ENCODE results near the gene MMUT.

MMUT gene

GRCh38 chr6:49462927-49463611 is at the start of gene MMUT, which contains the start of gene CENPQ:
Gene MMUT, minus strand, starts transcription at chr6:49463253. Its CDS starts 3,787 bp downstream, at chr6:49459466.
Gene CENPQ, plus strand, starts transcription at chr6:49463370. Its CDS starts 6,807 bp downstream, at chr6:49470177.
- TF ChIP-seq CTCF (IDR thresholded peaks at IDR 0.05; ENCODE audit: low read depth, low read length) = no peak
- DNase-seq (ENCODE audit: low read depth in 2 of 2) = peak; percentile 93 to 95
- H3K4me3 ChIP-seq (replicated peaks in 1 of 2; ENCODE audit: low read depth in 2 of 2, low read length in 2 of 2) = peak within 1 kb of the TSS; percentile 84 to 94

GRCh38 chr6:49509342-49509741 is 46.3 kb upstream of the MMUT start:
- no peak for TF ChIP-seq CTCF (IDR thresholded peaks at IDR 0.05; ENCODE audit: low read depth, low read length)
- no peak for DNase-seq (ENCODE audit: low read depth in 2 of 2)
- no peak overlapping the region for H3K4me3 ChIP-seq (replicated peaks in 1 of 2; ENCODE audit: low read depth in 2 of 2, low read length in 2 of 2)

- no peak overlapping the region for H3K4me3 ChIP-seq (replicated peaks in 1 of 2; ENCODE audit: low read depth in 2 of 2, low read length in 2 of 2)
- DNase-seq (ENCODE audit: low read depth in 2 of 2) = no peak
- TF ChIP-seq CTCF (IDR thresholded peaks at IDR 0.05; ENCODE audit: low read depth, low read length) = no peak
Observed at GRCh38 chr6:49506569-49507111, 43.6 kb upstream of the MMUT start.

GRCh38 chr6:49504666-49505065 is 41.6 kb upstream of the MMUT start:
- DNase-seq (ENCODE audit: low read depth in 2 of 2) = no peak
- H3K4me3 ChIP-seq (replicated peaks in 1 of 2; ENCODE audit: low read depth in 2 of 2, low read length in 2 of 2) = no peak overlapping the region
- no peak for TF ChIP-seq CTCF (IDR thresholded peaks at IDR 0.05; ENCODE audit: low read depth, low read length)

GRCh38 chr6:49499623-49500022 is 36.6 kb upstream of the MMUT start, which contains the start of gene GLYATL3:
Gene GLYATL3, plus strand, starts transcription at chr6:49499923. Its CDS starts 12,068 bp downstream, at chr6:49511991.
- DNase-seq (ENCODE audit: low read depth in 2 of 2) = no peak
- TF ChIP-seq CTCF (IDR thresholded peaks at IDR 0.05; ENCODE audit: low read depth, low read length) = no peak

GRCh38 chr6:49499126-49499525 is 36.1 kb upstream of the MMUT start:
- no peak overlapping the region for H3K4me3 ChIP-seq (replicated peaks in 1 of 2; ENCODE audit: low read depth in 2 of 2, low read length in 2 of 2)
- DNase-seq (ENCODE audit: low read depth in 2 of 2) = no peak
- TF ChIP-seq CTCF (IDR thresholded peaks at IDR 0.05; ENCODE audit: low read depth, low read length) = no peak

More at GRCh38 chr6:49499623-49500022, 36.6 kb upstream of the MMUT start, which contains the start of gene GLYATL3:
- H3K4me3 ChIP-seq (replicated peaks in 1 of 2; ENCODE audit: low read depth in 2 of 2, low read length in 2 of 2) = no peak within 1 kb of the TSS

Measured in cardiac fibroblast (primary cell).